ENCODE measurements around the gene VSTM2B. TPM values are rescaled to one million over a fixed set of nuclear protein-coding genes. Genes with fewer than 3 reads are reported as not detected.

Gene VSTM2B
- total RNA-seq, 4 donors from 2014 or later = not detected

DNA sequence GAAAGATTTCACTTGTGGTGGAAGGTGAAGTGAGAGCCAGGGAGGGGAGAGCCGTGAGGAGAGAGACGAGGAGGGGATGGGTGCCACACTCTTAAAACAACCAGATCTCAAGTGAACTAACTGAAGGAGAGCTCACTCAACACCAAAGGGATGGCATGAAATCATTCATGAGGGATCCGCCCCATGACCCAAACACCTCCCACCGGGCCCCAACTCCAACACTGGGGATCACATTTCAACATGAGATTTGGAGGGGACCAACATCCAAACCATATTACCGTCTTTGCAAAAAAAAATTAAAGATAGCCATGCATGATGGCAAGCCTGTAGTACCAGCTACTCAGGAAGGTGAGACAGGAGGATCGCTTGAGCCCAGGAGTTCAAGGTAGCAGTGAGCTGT, 45.4 kb downstream of the VSTM2B start:
- Histone ChIP-seq H3K36me3 (no peaks in the 10 kb centered on the region), H3K9me3 (no peaks in the 10 kb centered on the region), H3K4me3 (no peak overlapping the region), H3K27me3 (peaks cover 0 to 47% (median 0%) of the 10 kb centered on the region in 4 donors), H3K4me1 (no peaks in the 10 kb centered on the region), H3K27ac (no peak overlapping the region)
- WGBS, 2 donors = 71 to 73% methylated on average over 6 of the region's 6 CpGs
- intact Hi-C loops (cut with DNase I) = no loop called here
- DNase-seq = no peak
- TF ChIP-seq POLR2A (IDR thresholded peaks at IDR 0.05) = no peak
- TF ChIP-seq, protein P1, sequence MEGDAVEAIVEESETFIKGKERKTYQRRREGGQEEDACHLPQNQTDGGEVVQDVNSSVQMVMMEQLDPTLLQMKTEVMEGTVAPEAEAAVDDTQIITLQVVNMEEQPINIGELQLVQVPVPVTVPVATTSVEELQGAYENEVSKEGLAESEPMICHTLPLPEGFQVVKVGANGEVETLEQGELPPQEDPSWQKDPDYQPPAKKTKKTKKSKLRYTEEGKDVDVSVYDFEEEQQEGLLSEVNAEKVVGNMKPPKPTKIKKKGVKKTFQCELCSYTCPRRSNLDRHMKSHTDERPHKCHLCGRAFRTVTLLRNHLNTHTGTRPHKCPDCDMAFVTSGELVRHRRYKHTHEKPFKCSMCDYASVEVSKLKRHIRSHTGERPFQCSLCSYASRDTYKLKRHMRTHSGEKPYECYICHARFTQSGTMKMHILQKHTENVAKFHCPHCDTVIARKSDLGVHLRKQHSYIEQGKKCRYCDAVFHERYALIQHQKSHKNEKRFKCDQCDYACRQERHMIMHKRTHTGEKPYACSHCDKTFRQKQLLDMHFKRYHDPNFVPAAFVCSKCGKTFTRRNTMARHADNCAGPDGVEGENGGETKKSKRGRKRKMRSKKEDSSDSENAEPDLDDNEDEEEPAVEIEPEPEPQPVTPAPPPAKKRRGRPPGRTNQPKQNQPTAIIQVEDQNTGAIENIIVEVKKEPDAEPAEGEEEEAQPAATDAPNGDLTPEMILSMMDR (IDR thresholded peaks at IDR 0.05) = no peak

DNA sequence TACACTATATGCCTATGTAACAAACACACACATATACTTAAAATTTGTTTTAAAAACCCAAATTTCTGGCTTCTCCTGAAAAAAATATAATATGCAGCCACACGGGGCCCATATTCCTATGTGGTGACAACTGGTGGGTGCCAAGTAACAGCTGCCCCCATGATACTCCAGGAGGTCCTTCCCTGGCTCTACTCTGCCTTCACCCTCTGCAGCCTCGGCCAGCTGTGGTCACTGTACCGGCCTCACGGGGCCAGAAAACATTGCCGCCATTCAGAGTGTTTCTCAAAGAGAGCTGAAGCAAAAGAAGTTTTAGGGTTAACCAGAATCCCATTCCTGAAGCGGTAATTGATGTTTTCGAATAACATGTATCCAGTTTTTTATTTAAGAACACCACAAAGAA, 47.7 kb downstream of the VSTM2B start:
- Histone ChIP-seq H3K9me3 (no peaks in the 10 kb centered on the region), H3K27me3 (peaks cover 0 to 60% (median 0%) of the 10 kb centered on the region in 4 donors), H3K36me3 (no peaks in the 10 kb centered on the region), H3K4me1 (no peaks in the 10 kb centered on the region), H3K27ac (no peak overlapping the region), H3K4me3 (no peak overlapping the region)
- WGBS, 2 donors = 61 to 73% methylated on average over 6 to 7 of the region's 7 CpGs
- intact Hi-C loops (cut with DNase I) = no loop called here
- TF ChIP-seq POLR2A (IDR thresholded peaks at IDR 0.05) = no peak
- TF ChIP-seq, protein P1 (IDR thresholded peaks at IDR 0.05) = no peak
- no peak for DNase-seq

DNA sequence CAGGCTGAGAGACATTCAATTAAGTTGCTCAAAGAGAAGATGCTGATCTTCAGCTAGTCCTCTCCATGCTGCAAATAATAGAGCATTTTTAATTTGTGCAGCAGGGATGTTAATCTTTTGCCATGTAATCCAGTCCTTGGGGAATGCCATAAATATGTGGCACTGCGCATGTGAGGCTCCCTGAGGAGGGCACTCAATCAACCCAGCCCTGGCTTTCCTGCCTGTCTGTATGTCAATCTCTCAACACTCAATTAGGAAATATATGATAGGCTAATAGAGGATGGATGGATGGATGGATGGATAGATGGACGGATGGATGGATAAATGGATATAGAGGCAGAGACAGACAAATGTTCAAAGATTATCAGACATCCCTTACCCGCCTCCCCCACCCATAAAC, 48.7 kb downstream of the VSTM2B start:
- 61 to 73% methylated on average over 3 of the region's 3 CpGs for WGBS, 2 donors
- Histone ChIP-seq H3K36me3 (no peaks in the 10 kb centered on the region), H3K9me3 (no peaks in the 10 kb centered on the region), H3K27ac (no peak overlapping the region), H3K4me1 (no peaks in the 10 kb centered on the region), H3K4me3 (no peak overlapping the region), H3K27me3 (peaks cover 0 to 57% (median 0%) of the 10 kb centered on the region in 4 donors)
- intact Hi-C loops (cut with DNase I) = no loop called here
- DNase-seq = no peak
- TF ChIP-seq, protein P1 (IDR thresholded peaks at IDR 0.05) = no peak
- TF ChIP-seq POLR2A (IDR thresholded peaks at IDR 0.05) = no peak

DNA sequence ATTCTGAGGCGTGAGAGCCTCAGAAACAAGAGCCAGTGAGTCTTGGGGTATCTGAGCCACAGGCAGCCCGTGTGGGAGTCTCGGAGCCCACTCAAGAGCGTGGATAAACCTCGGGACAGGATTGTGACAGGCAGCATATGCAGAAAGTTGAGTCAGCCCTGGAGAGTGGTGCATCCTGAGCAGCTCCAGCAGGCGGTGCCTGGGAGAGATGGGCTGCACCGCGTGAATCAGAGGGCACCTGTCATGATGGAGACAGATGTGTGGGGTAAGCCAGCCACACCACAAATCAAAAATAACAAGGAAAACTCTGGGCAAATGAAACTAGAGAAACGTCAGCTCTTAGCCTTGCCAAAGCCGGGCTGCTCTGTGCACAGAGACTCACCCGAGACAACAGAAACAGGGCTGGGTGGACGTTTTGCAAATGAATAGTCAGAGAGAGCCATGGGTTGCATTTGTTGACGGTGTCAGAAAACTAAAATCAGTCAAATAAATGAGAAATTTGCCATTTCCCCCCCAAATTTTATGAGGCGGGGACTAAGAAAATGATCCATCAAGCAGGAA, 50.3 kb downstream of the VSTM2B start:
- TF ChIP-seq, protein P1 (IDR thresholded peaks at IDR 0.05) = no peak
- no peak for TF ChIP-seq POLR2A (IDR thresholded peaks at IDR 0.05)
- intact Hi-C loops (cut with DNase I) = no loop called here
- WGBS, 2 donors = 15 to 27% methylated on average over 9 to 14 of the region's 14 CpGs
- Histone ChIP-seq H3K4me3 (no peak overlapping the region), H3K9me3 (no peaks in the 10 kb centered on the region), H3K36me3 (no peaks in the 10 kb centered on the region), H3K27ac (no peak overlapping the region), H3K27me3 (peaks cover 0 to 68% (median 0%) of the 10 kb centered on the region in 4 donors), H3K4me1 (no peaks in the 10 kb centered on the region)
- DNase-seq = no peak

DNA sequence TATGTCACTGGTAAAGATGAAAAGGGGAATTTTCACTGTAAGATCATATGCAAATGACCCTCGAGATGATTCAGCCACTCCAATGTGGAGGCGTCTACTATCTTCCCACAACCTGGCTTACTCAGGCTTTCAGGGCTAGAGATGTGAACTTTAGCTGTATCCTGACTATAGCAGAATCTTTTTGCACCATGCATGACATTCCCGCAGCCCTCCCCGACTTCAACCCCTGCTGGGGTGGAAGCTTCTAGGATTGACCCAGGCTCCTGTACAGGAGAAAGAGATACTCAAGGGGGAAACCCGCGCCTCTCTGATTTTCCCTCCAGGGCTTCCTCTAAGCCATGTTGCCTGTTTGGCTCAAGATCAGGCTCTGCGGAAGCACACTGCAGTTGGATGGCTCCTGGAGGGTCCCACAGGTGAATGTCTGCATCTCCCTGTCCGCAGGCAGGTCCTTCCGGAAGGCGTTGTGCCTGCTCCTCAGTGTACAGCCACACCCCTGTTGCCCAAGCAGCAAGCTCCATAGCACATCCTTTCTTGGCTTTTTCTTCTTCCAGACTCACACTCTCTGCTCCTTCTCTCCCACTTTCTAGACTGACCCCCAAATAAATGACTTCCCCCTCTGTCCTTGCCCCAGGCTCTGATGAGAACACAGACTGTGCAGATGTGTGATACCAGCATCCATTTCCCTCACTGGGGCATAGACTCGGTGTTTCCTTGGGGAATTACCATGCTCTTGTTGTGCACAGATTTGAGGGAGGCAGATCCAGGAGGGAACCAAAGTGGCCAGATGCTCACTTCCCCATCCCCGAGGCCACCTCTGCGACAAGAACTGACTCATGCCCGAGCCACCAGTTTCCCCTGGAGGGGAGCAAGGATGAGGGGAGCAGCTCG, 51.2 kb downstream of the VSTM2B start:
- WGBS, 2 donors = 53% methylated on average over 10 to 11 of the region's 15 CpGs
- no peak for DNase-seq
- Histone ChIP-seq H3K9me3 (no peaks in the 10 kb centered on the region), H3K4me1 (no peaks in the 10 kb centered on the region), H3K27me3 (peaks cover 0 to 74% (median 0%) of the 10 kb centered on the region in 4 donors), H3K4me3 (no peak overlapping the region), H3K27ac (no peak overlapping the region), H3K36me3 (no peaks in the 10 kb centered on the region)
- TF ChIP-seq POLR2A (IDR thresholded peaks at IDR 0.05) = no peak
- TF ChIP-seq, protein P1 (IDR thresholded peaks at IDR 0.05) = no peak
- intact Hi-C loops (cut with DNase I) = no loop called here
